Kidney (tissue), 14 donors: Measurements from ENCODE around the gene MPV17. TPM values are rescaled to one million over a fixed set of nuclear protein-coding genes. Genes with fewer than 3 reads are reported as not detected.

Source experiments
- DNase-seq, 5 donors: peaks; one replicate each; pipeline ENCODE4 v3.0.0-alpha.2; 2013 to 2020
- FAIRE-seq: peaks from 2 replicates; lab custom pipeline; 2012; peaks lifted over from hg19 to GRCh38; lab: Jason Lieb, UNC
- H3K27ac ChIP-seq, 2 donors: one replicate each; pipeline ENCODE4 v1.7.0; 2013; ENCODE audit warnings: low read depth in 2 of 2, low read length in 2 of 2, inconsistent platforms in 1 of 2
- H3K27me3 ChIP-seq: one replicate; pipeline ENCODE4 v1.7.1; 2013; ENCODE audit warnings: low read length, inconsistent platforms; ENCODE audit not compliant: control insufficient read depth, insufficient read depth
- H3K36me3 ChIP-seq, 3 donors: one replicate each; pipeline versions ENCODE4 v1.7.0 to v1.7.1; 2013; ENCODE audit warnings: low read length in 3 of 3, control low read depth in 1 of 3, inconsistent platforms in 1 of 3; ENCODE audit not compliant: insufficient read depth in 3 of 3, control insufficient read depth in 2 of 3
- H3K4me1 ChIP-seq, 3 donors: one replicate each; pipeline versions ENCODE4 v1.7.0 to v1.7.1; 2013; ENCODE audit warnings: low read length in 3 of 3, inconsistent platforms in 1 of 3, low read depth in 1 of 3; ENCODE audit not compliant: control insufficient read depth in 2 of 3, insufficient read depth in 2 of 3
- H3K4me3 ChIP-seq, 3 donors: one replicate each; pipeline versions ENCODE4 v1.7.0 to v1.8.1; 2013; ENCODE audit warnings: low read length in 3 of 3, control low read depth in 1 of 3, inconsistent platforms in 1 of 3
- H3K9ac ChIP-seq, 3 donors: one replicate each; pipeline versions ENCODE4 v1.7.0 to v1.7.1; 2013; ENCODE audit warnings: low read length in 3 of 3, control low read depth in 1 of 3, inconsistent platforms in 1 of 3
- H3K9me3 ChIP-seq, 3 donors: one replicate each; pipeline versions ENCODE4 v1.7.0 to v1.7.1; 2013; ENCODE audit warnings: low read length in 3 of 3, control low read depth in 1 of 3, inconsistent platforms in 1 of 3; ENCODE audit not compliant: control insufficient read depth in 2 of 3, insufficient read depth in 1 of 3
- intact Hi-C: fragments of 100-400 bp; cut with DNase I; formaldehyde crosslinking; loops from one replicate; pipeline ENCODE4 v1.11.1; 2022
- polyA plus RNA-seq: library from polyadenylated mRNA; stranded (reverse); fragments of 350-450 nt; fragmentation: Illumina TruSeq; extraction: RNeasy Lipid Tissue Mini Kit (QIAGEN cat#74804); gene quantifications from one replicate; pipeline ENCODE4 v1.2.3, GENCODE V29; 2014; ENCODE audit warnings: low read depth, low replicate concordance; ENCODE audit not compliant: insufficient read depth
- total RNA-seq: library from RNA; stranded (reverse); fragmentation: NEBNext Ultra II Directional; extraction: Animal tissue kit (Norgen Biotek cat#: 25700); gene quantifications from one replicate; pipeline ENCODE4 v1.2.1, GENCODE V29; 2021
- TF ChIP-seq, protein P1 (sequence below): IDR thresholded peaks from 3 replicates; pipeline ENCODE4 v1.5.1; 2012; ENCODE audit warnings: mild to moderate bottlenecking, moderate library complexity, borderline replicate concordance; ENCODE audit not compliant: insufficient read depth; ENCODE audit errors: extremely low read depth
- donor health status: control.
- donor health status: control.
- donor health status: control.
- donor health status: control.
- donor health status: control.
- donor health status: DM: yes; HTN: yes; CAD: no.
- donor health status: Normal renal cell carcinoma (clear cell type).

The MPV17 gene
- total and polyA plus RNA-seq, 2 donors from 2014 or later: 66.2 to 120 TPM

DNA sequence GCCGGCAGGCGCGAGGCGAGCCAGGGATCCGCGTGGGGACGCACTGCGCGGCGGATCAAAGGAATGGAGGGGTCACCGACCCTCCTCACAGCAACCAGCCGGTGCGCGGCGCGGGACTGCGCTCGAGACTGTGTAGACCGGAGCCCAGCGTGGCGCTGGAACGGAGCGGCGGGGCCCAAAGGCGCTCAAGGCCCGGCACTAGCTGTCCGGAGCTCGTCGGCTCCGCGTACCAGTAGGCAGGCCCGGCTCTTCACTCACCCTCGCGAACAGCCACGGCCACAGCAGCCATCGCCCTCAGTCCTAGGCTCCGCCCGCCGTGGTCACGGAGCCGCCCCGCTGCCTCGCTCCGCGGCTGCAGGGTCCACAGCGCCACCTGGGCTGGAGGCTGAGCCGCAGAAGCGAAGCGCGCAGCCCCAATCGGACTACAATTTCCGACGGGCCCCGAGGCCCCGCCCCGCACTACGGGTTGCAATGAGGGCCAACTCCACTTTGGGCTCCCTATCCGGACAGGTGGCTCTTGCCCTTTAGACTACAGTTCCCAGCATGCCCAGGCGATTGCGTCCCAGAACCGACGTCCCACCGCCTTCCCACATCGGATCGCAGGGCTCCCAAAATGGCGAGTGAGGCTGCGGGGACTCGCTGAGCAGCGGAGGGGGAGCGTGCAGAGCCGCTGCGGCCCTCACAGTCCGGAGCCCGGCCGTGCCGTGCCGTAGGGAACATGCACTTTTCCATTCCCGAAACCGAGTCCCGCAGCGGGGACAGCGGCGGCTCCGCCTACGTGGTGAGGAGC lies 47.3 kb upstream of the MPV17 start, which contains the start of the genes EIF2B4 and SNX17:
Gene EIF2B4 (minus strand): TSS at position 313 of the 790 bp plus-strand sequence. CDS start 24 bp downstream, at position 289.
Gene SNX17 (plus strand): TSS at position 591 of the 790 bp plus-strand sequence. CDS start 128 bp downstream, at position 719.
- Histone ChIP-seq H3K4me3 (peak within 1 kb of the TSS; percentile 79 to 97 (median 94)), H3K9ac (peak within 1 kb of the TSS; percentile 63 to 92 (median 91)), H3K27me3 (no peaks in the 10 kb centered on the region), H3K9me3 (no peaks in the 10 kb centered on the region), H3K4me1 (peaks cover 0 to 16% (median 15%) of the 10 kb centered on the region in 3 donors), H3K27ac (peak within 1 kb of the TSS; percentile 85 to 91), H3K36me3 (peaks cover 14 to 42% (median 36%) of the 10 kb centered on the region in 3 donors)
- intact Hi-C loops: no loop called here
- DNase-seq (peak; percentile 99 to 100 (median 100)), FAIRE-seq (peak; percentile 27)
- TF ChIP-seq, protein P1, sequence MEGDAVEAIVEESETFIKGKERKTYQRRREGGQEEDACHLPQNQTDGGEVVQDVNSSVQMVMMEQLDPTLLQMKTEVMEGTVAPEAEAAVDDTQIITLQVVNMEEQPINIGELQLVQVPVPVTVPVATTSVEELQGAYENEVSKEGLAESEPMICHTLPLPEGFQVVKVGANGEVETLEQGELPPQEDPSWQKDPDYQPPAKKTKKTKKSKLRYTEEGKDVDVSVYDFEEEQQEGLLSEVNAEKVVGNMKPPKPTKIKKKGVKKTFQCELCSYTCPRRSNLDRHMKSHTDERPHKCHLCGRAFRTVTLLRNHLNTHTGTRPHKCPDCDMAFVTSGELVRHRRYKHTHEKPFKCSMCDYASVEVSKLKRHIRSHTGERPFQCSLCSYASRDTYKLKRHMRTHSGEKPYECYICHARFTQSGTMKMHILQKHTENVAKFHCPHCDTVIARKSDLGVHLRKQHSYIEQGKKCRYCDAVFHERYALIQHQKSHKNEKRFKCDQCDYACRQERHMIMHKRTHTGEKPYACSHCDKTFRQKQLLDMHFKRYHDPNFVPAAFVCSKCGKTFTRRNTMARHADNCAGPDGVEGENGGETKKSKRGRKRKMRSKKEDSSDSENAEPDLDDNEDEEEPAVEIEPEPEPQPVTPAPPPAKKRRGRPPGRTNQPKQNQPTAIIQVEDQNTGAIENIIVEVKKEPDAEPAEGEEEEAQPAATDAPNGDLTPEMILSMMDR: peak; percentile 79

DNA sequence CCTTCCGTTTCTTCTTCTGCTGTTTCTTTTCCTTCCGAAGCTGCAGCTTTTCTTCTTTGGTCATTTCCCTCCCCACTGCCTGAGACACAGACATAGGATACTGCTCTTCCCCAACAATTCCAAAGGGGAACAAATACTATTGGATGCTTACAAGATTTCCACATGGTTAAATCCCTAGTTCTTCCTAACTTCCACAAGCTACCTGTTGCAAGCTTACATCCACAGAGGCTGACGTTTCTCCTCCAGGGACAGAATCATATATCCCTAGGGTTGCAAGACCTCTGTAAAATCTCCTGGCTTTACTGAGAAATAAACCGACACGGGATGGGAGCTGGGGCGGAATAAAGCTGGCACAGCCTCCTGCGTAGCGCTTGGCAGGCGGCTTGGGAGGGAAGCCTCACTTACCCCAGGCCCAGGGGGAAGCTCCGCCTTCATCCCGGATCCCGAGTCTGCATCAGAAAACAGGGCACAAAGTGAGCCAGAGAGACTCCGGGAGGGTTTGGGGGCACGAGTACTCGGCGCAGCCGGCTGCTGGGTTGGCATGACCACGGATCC lies 46.7 kb upstream of the MPV17 start:
- TF ChIP-seq, protein P1: no peak
- Histone ChIP-seq H3K27me3 (no peaks in the 10 kb centered on the region), H3K9ac (peak overlapping the region; percentile 63 to 92 (median 71)), H3K36me3 (peaks cover 14 to 39% (median 32%) of the 10 kb centered on the region in 3 donors), H3K4me1 (peaks cover 0 to 16% (median 15%) of the 10 kb centered on the region in 3 donors), H3K27ac (peak overlapping the region; percentile 85 to 91), H3K9me3 (no peaks in the 10 kb centered on the region), H3K4me3 (peak overlapping the region; percentile 75 to 97 (median 78))
- intact Hi-C loops: no loop called here
- DNase-seq (no peak), FAIRE-seq (no peak)

DNA sequence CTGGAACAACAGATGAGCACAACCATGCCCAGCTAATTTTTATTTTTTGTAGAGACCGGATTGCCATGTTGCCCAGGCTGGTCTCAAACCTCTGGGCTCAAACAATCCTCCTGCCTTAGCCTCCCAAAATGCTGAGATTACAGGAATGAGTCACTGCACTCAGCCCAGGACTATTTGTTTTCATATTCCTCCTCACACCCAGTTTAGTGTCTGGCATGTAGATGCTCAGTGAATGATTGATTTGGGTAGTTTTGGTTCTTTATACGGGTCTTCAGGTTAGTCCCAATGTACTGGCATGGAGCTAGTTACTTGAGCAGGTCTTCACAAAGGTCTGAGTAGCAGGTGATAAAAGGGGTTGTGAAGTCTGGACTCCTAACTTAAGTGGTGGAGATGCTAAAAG lies 41.0 kb upstream of the MPV17 start:
- Histone ChIP-seq H3K9ac (no peak overlapping the region), H3K4me3 (no peak overlapping the region), H3K27ac (no peak overlapping the region), H3K4me1 (peaks cover 0 to 3% (median 2%) of the 10 kb centered on the region in 3 donors), H3K9me3 (no peaks in the 10 kb centered on the region), H3K36me3 (peaks cover 13 to 35% (median 26%) of the 10 kb centered on the region in 3 donors), H3K27me3 (no peaks in the 10 kb centered on the region)
- intact Hi-C loops: no loop called here
- TF ChIP-seq, protein P1: no peak
- DNase-seq (no peak), FAIRE-seq (no peak)
